Islet precursor cell (in vitro differentiated cells): Measurements from ENCODE around the gene ZNF318.
"Not testable (repeated sequence)": the region's sequence is repeated elsewhere in the genome, so short reads cannot be mapped to it uniquely, and the experiment has no call there.

ENCODE experiments used
- DNase-seq: peaks from one replicate; pipeline ENCODE4 v3.0.0-alpha.2; 2018

ZNF318 gene

GRCh38 chr6:43335469-43335868, 34.0 kb downstream of the ZNF318 start:
- no peak for DNase-seq

- no peak for DNase-seq
Observed at GRCh38 chr6:43334466-43335095, 34.9 kb downstream of the ZNF318 start.

- no peak for DNase-seq
Observed at GRCh38 chr6:43331891-43332290, 37.6 kb downstream of the ZNF318 start.

- no peak for DNase-seq
Observed at GRCh38 chr6:43331470-43331869, 38.0 kb downstream of the ZNF318 start.

- DNase-seq = peak; percentile 83
Observed at GRCh38 chr6:43328528-43328927, 40.9 kb downstream of the ZNF318 start.

GRCh38 chr6:43325876-43326275, 43.6 kb downstream of the ZNF318 start:
- no peak for DNase-seq

- DNase-seq = no peak
Observed at GRCh38 chr6:43318011-43318410, 51.4 kb downstream of the ZNF318 start.

- no peak for DNase-seq
Observed at GRCh38 chr6:43313813-43314212, 55.6 kb downstream of the ZNF318 start.

- DNase-seq = no peak
Observed at GRCh38 chr6:43311666-43312065, 57.8 kb downstream of the ZNF318 start.

- no peak for DNase-seq
Observed at GRCh38 chr6:43310624-43311023, 58.8 kb downstream of the ZNF318 start.

GRCh38 chr6:43310134-43310533, 59.3 kb downstream of the ZNF318 start:
- DNase-seq = no peak

- no peak for DNase-seq
Observed at GRCh38 chr6:43308990-43309477, 60.4 kb downstream of the ZNF318 start.

GRCh38 chr6:43308101-43308989, 61.1 kb downstream of the ZNF318 start, which contains the start of gene CRIP3:
Gene CRIP3 (minus strand): TSS chr6:43308826. CDS start chr6:43308792, 34 bp downstream.
- DNase-seq = peak; percentile 82

GRCh38 chr6:43307451-43308100, 61.9 kb downstream of the ZNF318 start:
- DNase-seq = no peak

- no peak for DNase-seq
Observed at GRCh38 chr6:43306086-43306485, 63.4 kb downstream of the ZNF318 start.

GRCh38 chr6:43304882-43305281, 64.6 kb downstream of the ZNF318 start:
- DNase-seq = no peak

GRCh38 chr6:43304361-43304760, 65.1 kb downstream of the ZNF318 start:
- no peak for DNase-seq

- DNase-seq = peak; percentile 39
Observed at GRCh38 chr6:43303751-43304331, 65.6 kb downstream of the ZNF318 start.

GRCh38 chr6:43303006-43303405, 66.4 kb downstream of the ZNF318 start:
- not testable (repeated sequence) for DNase-seq

- peak; percentile 45 for DNase-seq
Observed at GRCh38 chr6:43302126-43302525, 67.3 kb downstream of the ZNF318 start.

- peak; percentile 40 for DNase-seq
Observed at GRCh38 chr6:43301081-43301870, 68.2 kb downstream of the ZNF318 start.
